DND-41 (cell line): ENCODE results near the gene RNF10.

Experiments
- ATAC-seq: fragments of 200-7000 bp; cut with Tn5 transposase; 3 replicates; pipeline ENCODE4 v1.9.1; 2021; ENCODE audit warnings: low read depth; ENCODE audit not compliant: insufficient read depth
- DNase-seq: peaks from one replicate; pipeline ENCODE4 v3.0.0-alpha.2; 2020
- H2AFZ ChIP-seq: 2 replicates; pipeline ENCODE4 v1.6.0; 2012; ENCODE audit warnings: low read depth, low read length
- H3K27ac ChIP-seq: 2 replicates; pipeline ENCODE4 v1.5.1; 2012; ENCODE audit warnings: low read length, inconsistent platforms
- H3K27me3 ChIP-seq: fragments of 200-600 bp; sonication (generic); 2 replicates; pipeline ENCODE4 v1.6.0; 2012; ENCODE audit warnings: low read length, mild to moderate bottlenecking, inconsistent platforms; ENCODE audit not compliant: insufficient read depth, poor library complexity
- H3K36me3 ChIP-seq: 2 replicates; pipeline ENCODE4 v1.5.1; 2012; ENCODE audit warnings: low read length, inconsistent platforms; ENCODE audit not compliant: insufficient read depth
- H3K4me1 ChIP-seq: 2 replicates; pipeline ENCODE4 v1.5.1; 2012; ENCODE audit warnings: mild to moderate bottlenecking, low read length; ENCODE audit not compliant: insufficient read depth
- H3K4me2 ChIP-seq: 2 replicates; pipeline ENCODE4 v1.6.0; 2012; ENCODE audit warnings: mild to moderate bottlenecking, moderate library complexity, low read length, inconsistent platforms; ENCODE audit not compliant: insufficient read depth
- H3K4me3 ChIP-seq, 2 experiments: fragments of 200-600 bp in 1 of 2; shearing (Covaris generic) in 1 of 2; 2 replicates each; pipeline ENCODE4 v1.5.1; 2012 to 2016; ENCODE audit warnings: inconsistent platforms in 2 of 2, low read length in 2 of 2, mild to moderate bottlenecking in 2 of 2, low read depth in 1 of 2, moderate library complexity in 1 of 2
- H3K79me2 ChIP-seq: 2 replicates; pipeline ENCODE4 v1.6.0; 2012; ENCODE audit warnings: low read length, inconsistent platforms; ENCODE audit not compliant: insufficient read depth
- H3K9ac ChIP-seq: 2 replicates; pipeline ENCODE4 v1.6.0; 2012; ENCODE audit warnings: low read depth, mild to moderate bottlenecking, inconsistent platforms, low read length, moderate library complexity
- H3K9me3 ChIP-seq: 2 replicates; pipeline ENCODE4 v1.5.1; 2012; ENCODE audit warnings: low read length, moderate library complexity, mild to moderate bottlenecking, inconsistent platforms; ENCODE audit not compliant: insufficient read depth, severe bottlenecking
- H4K20me1 ChIP-seq: 2 replicates; pipeline ENCODE4 v1.6.0; 2012; ENCODE audit warnings: low read length; ENCODE audit not compliant: insufficient read depth
- CTCF ChIP-seq: IDR thresholded peaks from 2 replicates; pipeline ENCODE4 v1.5.1; 2012; ENCODE audit warnings: borderline replicate concordance, low read length, moderate library complexity, mild to moderate bottlenecking; ENCODE audit not compliant: poor library complexity, severe bottlenecking; ENCODE audit errors: extremely low read depth
- EZH2 ChIP-seq: IDR thresholded peaks from 3 replicates; pipeline ENCODE4 v1.6.1; 2012; ENCODE audit warnings: borderline replicate concordance, low read depth, mild to moderate bottlenecking, moderate library complexity, low read length, inconsistent platforms; ENCODE audit not compliant: severe bottlenecking

Gene RNF10

GRCh38 chr12:120532701-120533238 is 1.4 kb upstream of the RNF10 start:
- ATAC-seq: no peak
- Histone ChIP-seq H3K27ac (no peak overlapping the region), H3K9ac (no peak overlapping the region), H3K9me3 (no peaks in the 10 kb centered on the region), H3K4me2 (no peak overlapping the region), H3K4me3 (no peak overlapping the region), H2AFZ (no peak overlapping the region), H3K27me3 (no peaks in the 10 kb centered on the region), H4K20me1 (peaks cover 30% of the 10 kb centered on the region), H3K79me2 (peaks cover 50% of the 10 kb centered on the region), H3K36me3 (peaks cover 20% of the 10 kb centered on the region), H3K4me1 (peaks cover 48% of the 10 kb centered on the region)
- DNase-seq: no peak
- no peak for TF ChIP-seq CTCF
- no peak for TF ChIP-seq EZH2

GRCh38 chr12:120534703-120535655 is 823 bp downstream of the RNF10 start:
- peak; percentile 66 for ATAC-seq
- no peaks in the 10 kb centered on the region for H3K9me3 ChIP-seq
- H3K27me3 ChIP-seq: no peaks in the 10 kb centered on the region
- H3K79me2 ChIP-seq: peaks cover 61% of the 10 kb centered on the region
- peak overlapping the region; percentile 83 for H3K27ac ChIP-seq
- peak overlapping the region; percentile 29 to 72 for H3K4me3 ChIP-seq
- peak; percentile 47 for DNase-seq
- peaks cover 36% of the 10 kb centered on the region for H3K36me3 ChIP-seq
- peak overlapping the region; percentile 91 for H2AFZ ChIP-seq
- TF ChIP-seq CTCF (no peak), EZH2 (no peak)
- H3K4me1 ChIP-seq: peaks cover 51% of the 10 kb centered on the region
- peak overlapping the region; percentile 64 for H3K4me2 ChIP-seq
- peak overlapping the region; percentile 80 for H3K9ac ChIP-seq
- H4K20me1 ChIP-seq: peaks cover 50% of the 10 kb centered on the region

- Histone ChIP-seq H3K27ac (peak overlapping the region; percentile 15; the same call in 1 of the 2 replicates), H3K9me3 (no peaks in the 10 kb centered on the region), H3K4me3 (peak overlapping the region; percentile 29 to 72; a peak in 3 of 4 replicates), H3K27me3 (no peaks in the 10 kb centered on the region), H3K79me2 (peaks cover 74% of the 10 kb centered on the region), H2AFZ (no peak overlapping the region), H4K20me1 (peaks cover 60% of the 10 kb centered on the region), H3K4me2 (peak overlapping the region; percentile 64), H3K4me1 (peaks cover 47% of the 10 kb centered on the region), H3K36me3 (peaks cover 48% of the 10 kb centered on the region), H3K9ac (peak overlapping the region; percentile 80)
- TF ChIP-seq EZH2: no peak
- TF ChIP-seq CTCF: no peak
- ATAC-seq: no peak
- no peak for DNase-seq
Measured at GRCh38 chr12:120536064-120536791, 2.1 kb downstream of the RNF10 start.
